Colonic mucosa (tissue), 4 donors: Measurements from ENCODE around the gene MYLK2. TPM values are rescaled to one million over a fixed set of nuclear protein-coding genes. Genes with fewer than 3 reads are reported as not detected.

Experiments
- DNase-seq: peaks from one replicate; pipeline ENCODE4 v3.0.0-alpha.2; 2020
- H3K27ac ChIP-seq: fragments of 200-600 bp; one replicate; pipeline ENCODE4 v1.8.0; 2021
- H3K27me3 ChIP-seq: fragments of 200-600 bp; one replicate; pipeline ENCODE4 v1.8.0; 2021
- H3K36me3 ChIP-seq: fragments of 200-600 bp; one replicate; pipeline ENCODE4 v1.8.0; 2021
- H3K4me1 ChIP-seq: fragments of 200-600 bp; one replicate; pipeline ENCODE4 v1.8.0; 2021; ENCODE audit warnings: mild to moderate bottlenecking
- H3K4me3 ChIP-seq: fragments of 200-600 bp; one replicate; pipeline ENCODE4 v1.8.0; 2021
- H3K9ac ChIP-seq, 2 donors: one replicate each; pipeline ENCODE4 v1.7.0; 2013; ENCODE audit warnings: control low read depth in 2 of 2, low read depth in 2 of 2, low read length in 2 of 2
- H3K9me3 ChIP-seq: fragments of 200-600 bp; one replicate; pipeline ENCODE4 v1.8.0; 2021
- CTCF ChIP-seq: fragments of 200-600 bp; IDR thresholded peaks from one replicate; pipeline ENCODE4 v1.8.0; 2022; ENCODE audit warnings: antibody characterized with exemption, mild to moderate bottlenecking
- intact Hi-C: fragments of 100-400 bp; cut with DNase I; formaldehyde crosslinking; loops from one replicate; pipeline ENCODE4 v1.14.1; 2022
- total RNA-seq, 2 donors: library from RNA; stranded (reverse); fragmentation: NEBNext Ultra II Directional in 1 of 2; extraction: Animal tissue kit (Norgen Biotek cat#: 25700) in 1 of 2; gene quantifications; one replicate each; pipeline ENCODE4 v1.2.1, GENCODE V29; 2021
- donor health status: healthy.
- donor health status: DM: no; HTN: no; CAD: no.
- donor health status: DM: no; HTN: no; CAD: no.

The MYLK2 gene
- total RNA-seq, 2 donors from 2014 or later: 0.11 to 0.20 TPM

- no peaks in the 10 kb centered on the region for H3K36me3 ChIP-seq
- DNase-seq: no peak
These were observed 56.5 kb downstream of the MYLK2 start for GRCh38 chr20:31875671-31876070.

GRCh38 chr20:31877684-31878083 is 58.5 kb downstream of the MYLK2 start:
- no peak overlapping the region for H3K9ac ChIP-seq
- TF ChIP-seq CTCF: no peak
- no peaks in the 10 kb centered on the region for H3K4me1 ChIP-seq
- no peaks in the 10 kb centered on the region for H3K36me3 ChIP-seq
- intact Hi-C loops: no loop called here
- H3K27me3 ChIP-seq: no peaks in the 10 kb centered on the region
- no peak overlapping the region for H3K27ac ChIP-seq
- no peaks in the 10 kb centered on the region for H3K9me3 ChIP-seq
- DNase-seq: no peak
- no peak overlapping the region for H3K4me3 ChIP-seq

More at GRCh38 chr20:31875671-31876070, 56.5 kb downstream of the MYLK2 start:
- Histone ChIP-seq H3K27me3 (peaks cover 3% of the 10 kb centered on the region), H3K4me3 (no peak overlapping the region), H3K27ac (no peak overlapping the region), H3K9ac (no peak overlapping the region), H3K9me3 (no peaks in the 10 kb centered on the region), H3K4me1 (no peaks in the 10 kb centered on the region)
- no peak for TF ChIP-seq CTCF
- intact Hi-C loops: no loop called here

- Histone ChIP-seq H3K4me1 (no peaks in the 10 kb centered on the region), H3K9ac (peak overlapping the region; percentile 63 to 76), H3K4me3 (peak overlapping the region; percentile 59), H3K36me3 (no peaks in the 10 kb centered on the region), H3K9me3 (no peaks in the 10 kb centered on the region), H3K27me3 (no peaks in the 10 kb centered on the region), H3K27ac (peak overlapping the region; percentile 56)
- intact Hi-C loops: no loop called here
- peak; percentile 91 for DNase-seq
- TF ChIP-seq CTCF: no peak
These were observed 60.2 kb downstream of the MYLK2 start for GRCh38 chr20:31879143-31879987.

- Histone ChIP-seq H3K27me3 (no peaks in the 10 kb centered on the region), H3K9ac (no peak overlapping the region), H3K36me3 (no peaks in the 10 kb centered on the region), H3K9me3 (no peaks in the 10 kb centered on the region), H3K4me1 (no peaks in the 10 kb centered on the region), H3K27ac (no peak overlapping the region), H3K4me3 (no peak overlapping the region)
- no peak for DNase-seq
- TF ChIP-seq CTCF: no peak
- intact Hi-C loops: no loop called here
These were observed 62.8 kb downstream of the MYLK2 start for GRCh38 chr20:31881945-31882344.

GRCh38 chr20:31883829-31884228 is 64.7 kb downstream of the MYLK2 start:
- TF ChIP-seq CTCF: no peak
- Histone ChIP-seq H3K36me3 (no peaks in the 10 kb centered on the region), H3K27ac (no peak overlapping the region), H3K4me1 (no peaks in the 10 kb centered on the region), H3K27me3 (no peaks in the 10 kb centered on the region), H3K9ac (no peak overlapping the region), H3K9me3 (no peaks in the 10 kb centered on the region), H3K4me3 (no peak overlapping the region)
- intact Hi-C loops: no loop called here
- no peak for DNase-seq

Other genes with a start within 250 kb of the MYLK2 start
- 100 to 1,000 TPM; 134 to 179 TPM for gene ID1, start 214.1 kb upstream of the MYLK2 start, total RNA-seq
- under 1 TPM in 1 of 2 donors, not detected in 1; 0.52 TPM for gene COX4I2, start 181.4 kb upstream of the MYLK2 start, total RNA-seq
- 10 to 100 TPM; 55.9 to 59.4 TPM for gene BCL2L1, start 96.5 kb upstream of the MYLK2 start, total RNA-seq
- 10 to 100 TPM; 21.8 to 74.5 TPM for gene TPX2, start 80.1 kb upstream of the MYLK2 start, total RNA-seq
- gene FOXS1, start 26.2 kb downstream of the MYLK2 start, total RNA-seq: under 1 TPM; 0.20 to 0.48 TPM
- under 1 TPM; 0.59 to 0.74 TPM for gene DUSP15, start 51.2 kb downstream of the MYLK2 start, total RNA-seq
- gene TTLL9, start 51.3 kb downstream of the MYLK2 start, total RNA-seq: not detected
- gene PDRG1, start 132.7 kb downstream of the MYLK2 start, total RNA-seq: 10 to 100 TPM in 1 of 2 donors, 1 to 10 TPM in 1; 9.9 to 14.6 TPM
- under 1 TPM; 0.07 to 0.16 TPM for gene XKR7, start 148.8 kb downstream of the MYLK2 start, total RNA-seq
- gene CCM2L, start 191.1 kb downstream of the MYLK2 start, total RNA-seq: 1 to 10 TPM; 1.1 to 1.2 TPM
- 1 to 10 TPM; 3.7 to 6.6 TPM for gene HCK, start 232.9 kb downstream of the MYLK2 start, total RNA-seq